HepG2 (cell line): ENCODE measurements around the gene CIAO2B. TPM values are rescaled to one million over a fixed set of nuclear protein-coding genes. Genes with fewer than 3 reads are reported as not detected.

Experiments used
- CEBPB ChIP-seq: IDR thresholded peaks from 2 replicates; pipeline ENCODE4 v1.6.1; 2011; ENCODE audit warnings: low read depth, low read length, improper control_type of control experiment, borderline replicate concordance
- DNMT3B ChIP-seq: conservative IDR thresholded peaks from 2 replicates; pipeline ENCODE4 v1.6.1; 2016; ENCODE audit warnings: missing biosample characterization, control low read depth
- ELF3 ChIP-seq: IDR thresholded peaks from 2 replicates; pipeline ENCODE4 v1.6.1; 2016; ENCODE audit warnings: missing genetic modification reagents, missing compliant biosample characterization
- ERF ChIP-seq: IDR thresholded peaks from 2 replicates; pipeline ENCODE4 v1.6.1; 2018; ENCODE audit warnings: missing biosample characterization, missing genetic modification reagents
- FOXK2 ChIP-seq: fragments of 450-650 bp; IDR thresholded peaks from 2 replicates; pipeline ENCODE4 v1.6.1; 2016
- HMG20B ChIP-seq: conservative IDR thresholded peaks from 2 replicates; pipeline ENCODE4 v1.6.1; 2016; ENCODE audit warnings: missing genetic modification reagents, missing compliant biosample characterization
- KAT8 ChIP-seq: IDR thresholded peaks from 2 replicates; pipeline ENCODE4 v1.6.1; 2016; ENCODE audit warnings: missing genetic modification reagents, missing compliant biosample characterization
- NR2F6 ChIP-seq, 2 experiments: IDR thresholded peaks; 2 replicates each; pipeline ENCODE4 v1.6.1; 2016; ENCODE audit warnings: antibody characterized with exemption in 1 of 2, mild to moderate bottlenecking in 1 of 2
- POGZ ChIP-seq: sonication (generic); formaldehyde crosslinking; IDR thresholded peaks from 2 replicates; pipeline ENCODE4 v1.4.0; 2020; ENCODE audit warnings: mild to moderate bottlenecking, missing genetic modification reagents
- RFXAP ChIP-seq: sonication (generic); formaldehyde crosslinking; IDR thresholded peaks from 2 replicates; pipeline ENCODE4 v1.4.0; 2020; ENCODE audit warnings: missing genetic modification reagents, borderline replicate concordance
- SALL1 ChIP-seq: sonication (generic); formaldehyde crosslinking; IDR thresholded peaks from 2 replicates; pipeline ENCODE4 v1.8.0; 2022; ENCODE audit warnings: mild to moderate bottlenecking, missing genetic modification reagents
- SIN3A ChIP-seq: IDR thresholded peaks from 2 replicates; pipeline ENCODE4 v1.6.1; 2011; ENCODE audit warnings: low read depth, mild to moderate bottlenecking, control low read depth, low read length, borderline replicate concordance
- SMAD3 ChIP-seq: sonication (generic); formaldehyde crosslinking; IDR thresholded peaks from 2 replicates; pipeline ENCODE4 v1.4.0; 2020; ENCODE audit warnings: missing genetic modification reagents
- YEATS2 ChIP-seq: sonication (generic); formaldehyde crosslinking; IDR thresholded peaks from 2 replicates; pipeline ENCODE4 v1.4.0; 2020; ENCODE audit warnings: missing genetic modification reagents, borderline replicate concordance
- ZKSCAN8 ChIP-seq: IDR thresholded peaks from 2 replicates; pipeline ENCODE4 v1.6.1; 2016; ENCODE audit warnings: borderline replicate concordance, missing genetic modification reagents, missing compliant biosample characterization
- polyA plus RNA-seq, 8 experiments: library from polyadenylated mRNA; depleted of rRNA in 3 of 8; stranded (reverse) in 7 of 8; unstranded in 1 of 8; fragments of >200 nt; fragmentation: Illumina TruSeq in 4 of 8; extraction: Trizol in 4 of 8; gene quantifications; 2 replicates each; pipeline versions ENCODE4 v1.2.1 to v1.2.3, GENCODE V29; 2011 to 2016; ENCODE audit warnings: low read depth in 4 of 8, missing spikeins in 1 of 8, mixed read lengths in 1 of 8; ENCODE audit not compliant: insufficient read depth in 1 of 8
- total RNA-seq, 5 experiments: library from RNA; depleted of rRNA; stranded (reverse); fragments of >200 nt; fragmentation: Illumina TruSeq; extraction: Trizol; gene quantifications; 2 replicates each; pipeline ENCODE4 v1.2.3, GENCODE V29; 2016; ENCODE audit warnings: low read depth in 1 of 5
- TF ChIP-seq, protein P1 (sequence below): sonication (generic); formaldehyde crosslinking; IDR thresholded peaks from 2 replicates; pipeline ENCODE4 v1.4.0; 2020; ENCODE audit warnings: missing genetic modification reagents, low read depth, mild to moderate bottlenecking, borderline replicate concordance
- TF ChIP-seq, protein P2 (sequence below): sonication (generic); formaldehyde crosslinking; IDR thresholded peaks from 2 replicates; pipeline ENCODE4 v1.5.0; 2020; ENCODE audit warnings: mild to moderate bottlenecking, missing genetic modification reagents, moderate library complexity
- TF ChIP-seq, protein P3 (sequence below): IDR thresholded peaks from 2 replicates; pipeline ENCODE4 v1.4.0; 2020; ENCODE audit warnings: mild to moderate bottlenecking, missing genetic modification reagents
- TF ChIP-seq, protein P4 (sequence below): sonication (generic); formaldehyde crosslinking; IDR thresholded peaks from 2 replicates; pipeline ENCODE4 v1.8.1; 2023; ENCODE audit warnings: mild to moderate bottlenecking, moderate library complexity, missing genetic modification reagents
- TF ChIP-seq, protein P5 (sequence below): sonication (generic); formaldehyde crosslinking; IDR thresholded peaks from 2 replicates; pipeline ENCODE4 v1.5.0; 2020; ENCODE audit warnings: missing genetic modification reagents, mild to moderate bottlenecking, borderline replicate concordance

The CIAO2B gene
- total and polyA plus RNA-seq, 2 of the 13 experiments (the other 11 are each of a cell fraction or from before 2014, with no cell fraction given) = 157 to 293 TPM

DNA sequence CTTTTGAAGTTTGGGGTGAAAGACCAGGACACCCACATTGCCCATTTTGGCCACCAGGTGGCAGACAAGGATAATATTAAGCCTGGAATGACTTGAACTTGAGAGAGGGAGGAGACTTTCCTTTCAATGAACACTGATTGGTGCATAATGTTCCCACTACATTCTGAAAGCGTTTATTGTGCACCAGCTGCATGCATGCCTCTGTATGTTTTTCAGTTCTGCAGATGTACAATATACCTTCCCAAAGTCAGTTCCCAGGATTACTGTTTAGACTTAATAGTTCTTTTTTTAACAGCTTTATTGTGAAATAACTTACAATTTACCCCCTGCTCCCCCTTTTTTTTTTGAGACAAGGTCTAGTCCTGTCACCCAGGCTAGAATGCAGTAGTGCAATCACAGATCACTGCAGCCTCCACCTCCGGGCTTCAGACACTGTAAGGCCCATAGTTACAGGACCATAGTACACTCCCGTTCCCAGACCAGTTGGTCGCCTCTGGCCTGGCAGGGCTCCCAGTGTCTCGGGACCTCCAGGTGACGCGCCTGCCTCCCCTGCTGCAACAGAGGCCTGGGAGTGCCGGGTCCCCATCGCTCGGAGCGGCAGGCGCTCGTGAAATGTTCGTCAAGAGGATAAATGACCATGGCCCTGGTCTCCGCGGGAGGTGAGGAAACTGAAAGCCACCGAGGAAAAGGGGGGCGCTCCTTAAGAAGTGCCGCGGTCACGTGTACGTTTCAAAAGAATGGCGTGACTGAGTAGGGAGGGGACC is 13.3 kb upstream of the CIAO2B start (continued):
- TF ChIP-seq, protein P1, sequence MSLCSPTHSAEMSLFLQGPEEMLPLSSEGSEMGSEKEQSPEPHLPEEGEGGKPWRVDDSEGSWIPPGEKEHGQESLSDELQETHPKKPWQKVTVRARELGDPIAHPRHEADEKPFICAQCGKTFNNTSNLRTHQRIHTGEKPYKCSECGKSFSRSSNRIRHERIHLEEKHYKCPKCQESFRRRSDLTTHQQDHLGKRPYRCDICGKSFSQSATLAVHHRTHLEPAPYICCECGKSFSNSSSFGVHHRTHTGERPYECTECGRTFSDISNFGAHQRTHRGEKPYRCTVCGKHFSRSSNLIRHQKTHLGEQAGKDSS (CRISPR knock-in tag) = 0 out of 2 replicates have a peak, but pooled peaks have one; percentile 30
- TF ChIP-seq ELF3 (peak; percentile 54), FOXK2 (no peak), SMAD3 (0 out of 2 replicates have a peak, but pooled peaks have one; percentile 55), KAT8 (peak; percentile 23; the same call in 1 of the 2 replicates), DNMT3B (CRISPR knock-in tag) (no peak), RFXAP (0 out of 2 replicates have a peak, but pooled peaks have one; percentile 18), HMG20B (CRISPR knock-in tag) (0 out of 2 replicates have a peak, but pooled peaks have one; percentile 46), SALL1 (no peak), POGZ (CRISPR knock-in tag) (no peak), SIN3A (0 out of 2 replicates have a peak, but pooled peaks have one; percentile 58), CEBPB (no peak), NR2F6 (IDR thresholded peaks at IDR 0.05) (no peak), NR2F6 (CRISPR knock-in tag; IDR thresholded peaks at IDR 0.05) (no peak), ZKSCAN8 (CRISPR knock-in tag) (peak; percentile 100), ERF (peak; percentile 49; the same call in 1 of the 2 replicates), YEATS2 (CRISPR knock-in tag) (0 out of 2 replicates have a peak, but pooled peaks have one; percentile 37)
- TF ChIP-seq, protein P2, sequence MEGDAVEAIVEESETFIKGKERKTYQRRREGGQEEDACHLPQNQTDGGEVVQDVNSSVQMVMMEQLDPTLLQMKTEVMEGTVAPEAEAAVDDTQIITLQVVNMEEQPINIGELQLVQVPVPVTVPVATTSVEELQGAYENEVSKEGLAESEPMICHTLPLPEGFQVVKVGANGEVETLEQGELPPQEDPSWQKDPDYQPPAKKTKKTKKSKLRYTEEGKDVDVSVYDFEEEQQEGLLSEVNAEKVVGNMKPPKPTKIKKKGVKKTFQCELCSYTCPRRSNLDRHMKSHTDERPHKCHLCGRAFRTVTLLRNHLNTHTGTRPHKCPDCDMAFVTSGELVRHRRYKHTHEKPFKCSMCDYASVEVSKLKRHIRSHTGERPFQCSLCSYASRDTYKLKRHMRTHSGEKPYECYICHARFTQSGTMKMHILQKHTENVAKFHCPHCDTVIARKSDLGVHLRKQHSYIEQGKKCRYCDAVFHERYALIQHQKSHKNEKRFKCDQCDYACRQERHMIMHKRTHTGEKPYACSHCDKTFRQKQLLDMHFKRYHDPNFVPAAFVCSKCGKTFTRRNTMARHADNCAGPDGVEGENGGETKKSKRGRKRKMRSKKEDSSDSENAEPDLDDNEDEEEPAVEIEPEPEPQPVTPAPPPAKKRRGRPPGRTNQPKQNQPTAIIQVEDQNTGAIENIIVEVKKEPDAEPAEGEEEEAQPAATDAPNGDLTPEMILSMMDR (CRISPR knock-in tag) = peak; percentile 92
- TF ChIP-seq, protein P3, sequence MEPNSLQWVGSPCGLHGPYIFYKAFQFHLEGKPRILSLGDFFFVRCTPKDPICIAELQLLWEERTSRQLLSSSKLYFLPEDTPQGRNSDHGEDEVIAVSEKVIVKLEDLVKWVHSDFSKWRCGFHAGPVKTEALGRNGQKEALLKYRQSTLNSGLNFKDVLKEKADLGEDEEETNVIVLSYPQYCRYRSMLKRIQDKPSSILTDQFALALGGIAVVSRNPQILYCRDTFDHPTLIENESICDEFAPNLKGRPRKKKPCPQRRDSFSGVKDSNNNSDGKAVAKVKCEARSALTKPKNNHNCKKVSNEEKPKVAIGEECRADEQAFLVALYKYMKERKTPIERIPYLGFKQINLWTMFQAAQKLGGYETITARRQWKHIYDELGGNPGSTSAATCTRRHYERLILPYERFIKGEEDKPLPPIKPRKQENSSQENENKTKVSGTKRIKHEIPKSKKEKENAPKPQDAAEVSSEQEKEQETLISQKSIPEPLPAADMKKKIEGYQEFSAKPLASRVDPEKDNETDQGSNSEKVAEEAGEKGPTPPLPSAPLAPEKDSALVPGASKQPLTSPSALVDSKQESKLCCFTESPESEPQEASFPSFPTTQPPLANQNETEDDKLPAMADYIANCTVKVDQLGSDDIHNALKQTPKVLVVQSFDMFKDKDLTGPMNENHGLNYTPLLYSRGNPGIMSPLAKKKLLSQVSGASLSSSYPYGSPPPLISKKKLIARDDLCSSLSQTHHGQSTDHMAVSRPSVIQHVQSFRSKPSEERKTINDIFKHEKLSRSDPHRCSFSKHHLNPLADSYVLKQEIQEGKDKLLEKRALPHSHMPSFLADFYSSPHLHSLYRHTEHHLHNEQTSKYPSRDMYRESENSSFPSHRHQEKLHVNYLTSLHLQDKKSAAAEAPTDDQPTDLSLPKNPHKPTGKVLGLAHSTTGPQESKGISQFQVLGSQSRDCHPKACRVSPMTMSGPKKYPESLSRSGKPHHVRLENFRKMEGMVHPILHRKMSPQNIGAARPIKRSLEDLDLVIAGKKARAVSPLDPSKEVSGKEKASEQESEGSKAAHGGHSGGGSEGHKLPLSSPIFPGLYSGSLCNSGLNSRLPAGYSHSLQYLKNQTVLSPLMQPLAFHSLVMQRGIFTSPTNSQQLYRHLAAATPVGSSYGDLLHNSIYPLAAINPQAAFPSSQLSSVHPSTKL (CRISPR knock-in tag) = 0 out of 2 replicates have a peak, but pooled peaks have one; percentile 56
- TF ChIP-seq, protein P4, sequence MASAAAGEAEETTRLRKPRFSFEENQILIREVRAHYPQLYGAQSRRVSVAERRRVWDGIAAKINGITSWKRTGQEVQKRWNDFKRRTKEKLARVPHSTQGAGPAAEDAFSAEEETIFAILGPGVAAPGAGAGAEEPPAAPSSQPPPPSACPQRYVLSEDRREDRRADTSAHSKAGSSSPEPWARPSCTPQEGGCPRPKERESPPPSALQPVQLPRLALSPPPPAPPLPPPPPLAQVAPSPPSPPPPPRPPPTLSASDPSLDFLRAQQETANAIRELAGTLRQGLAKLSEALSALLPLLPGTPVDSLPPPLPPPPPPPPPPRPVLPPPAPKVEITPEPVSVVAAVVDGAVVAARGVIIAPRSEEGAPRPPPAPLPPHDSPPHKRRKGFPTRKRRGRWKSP (CRISPR knock-in tag) = 0 out of 2 replicates have a peak, but pooled peaks have one; percentile 21
- TF ChIP-seq, protein P5, sequence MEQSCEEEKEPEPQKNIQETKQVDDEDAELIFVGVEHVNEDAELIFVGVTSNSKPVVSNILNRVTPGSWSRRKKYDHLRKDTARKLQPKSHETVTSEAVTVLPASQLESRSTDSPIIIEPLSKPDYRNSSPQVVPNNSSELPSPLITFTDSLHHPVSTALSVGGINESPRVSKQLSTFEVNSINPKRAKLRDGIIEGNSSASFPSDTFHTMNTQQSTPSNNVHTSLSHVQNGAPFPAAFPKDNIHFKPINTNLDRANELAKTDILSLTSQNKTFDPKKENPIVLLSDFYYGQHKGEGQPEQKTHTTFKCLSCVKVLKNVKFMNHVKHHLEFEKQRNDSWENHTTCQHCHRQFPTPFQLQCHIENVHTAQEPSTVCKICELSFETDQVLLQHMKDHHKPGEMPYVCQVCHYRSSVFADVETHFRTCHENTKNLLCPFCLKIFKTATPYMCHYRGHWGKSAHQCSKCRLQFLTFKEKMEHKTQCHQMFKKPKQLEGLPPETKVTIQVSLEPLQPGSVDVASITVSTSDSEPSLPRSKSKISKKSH = peak; percentile 25; the same call in 1 of the 2 replicates
